Calu3 (cell line): ENCODE measurements around the gene BCL2L1. TPM values are rescaled to one million over a fixed set of nuclear protein-coding genes. Genes with fewer than 3 reads are reported as not detected.

ENCODE experiments used
- BruUV-seq: library from RNA; stranded (reverse); fragments of 400-500 nt; replicated peaks from 2 replicates; lab custom pipeline; 2021; lab: Mats Ljungman, UMichigan
- CTCF ChIA-PET: fragments of 300-600 bp; sonication (Branson Sonifier 250); formaldehyde crosslinking; loops from one replicate; lab custom pipeline; 2022; ENCODE audit warnings: antibody characterized with exemption; lab: Charles Lee
- DNase-seq: peaks from one replicate; pipeline ENCODE4 v3.0.0; 2022
- H3K27ac Mint-ChIP-seq: one replicate; pipeline ENCODE4 v1.8.0; 2022; ENCODE audit warnings: mixed read lengths; ENCODE audit not compliant: unreplicated experiment
- H3K27me3 Mint-ChIP-seq: one replicate; pipeline ENCODE4 v1.8.0; 2022; ENCODE audit warnings: mixed read lengths; ENCODE audit not compliant: unreplicated experiment
- H3K36me3 Mint-ChIP-seq: one replicate; pipeline ENCODE4 v1.8.0; 2022; ENCODE audit warnings: mild to moderate bottlenecking, moderate library complexity, mixed read lengths; ENCODE audit not compliant: insufficient read depth, unreplicated experiment
- H3K4me1 Mint-ChIP-seq: one replicate; pipeline ENCODE4 v1.8.0; 2022; ENCODE audit warnings: mild to moderate bottlenecking, low read depth, mixed read lengths; ENCODE audit not compliant: unreplicated experiment
- H3K4me3 Mint-ChIP-seq: one replicate; pipeline ENCODE4 v1.8.0; 2022; ENCODE audit warnings: mild to moderate bottlenecking, low read depth, moderate library complexity, mixed read lengths; ENCODE audit not compliant: unreplicated experiment
- H3K9me3 Mint-ChIP-seq: one replicate; pipeline ENCODE4 v1.8.0; 2022; ENCODE audit warnings: low read depth, mixed read lengths; ENCODE audit not compliant: unreplicated experiment
- CTCF ChIP-seq: fragments of 200-600 bp; IDR thresholded peaks from one replicate; pipeline ENCODE4 v1.8.0; 2022; ENCODE audit warnings: antibody characterized with exemption; ENCODE audit not compliant: unreplicated experiment
- intact Hi-C: fragments of 100-400 bp; cut with micrococcal nuclease; formaldehyde crosslinking; loops from one replicate; pipeline ENCODE4 v1.10.0; 2022; ENCODE audit not compliant: unreplicated experiment
- total RNA-seq: library from RNA; stranded (reverse); gene quantifications from 2 replicates; pipeline ENCODE4 v1.2.3, GENCODE V29; 2022

The BCL2L1 gene
- total RNA-seq, 1 experiment from 2014 or later, result 290 TPM

DNA sequence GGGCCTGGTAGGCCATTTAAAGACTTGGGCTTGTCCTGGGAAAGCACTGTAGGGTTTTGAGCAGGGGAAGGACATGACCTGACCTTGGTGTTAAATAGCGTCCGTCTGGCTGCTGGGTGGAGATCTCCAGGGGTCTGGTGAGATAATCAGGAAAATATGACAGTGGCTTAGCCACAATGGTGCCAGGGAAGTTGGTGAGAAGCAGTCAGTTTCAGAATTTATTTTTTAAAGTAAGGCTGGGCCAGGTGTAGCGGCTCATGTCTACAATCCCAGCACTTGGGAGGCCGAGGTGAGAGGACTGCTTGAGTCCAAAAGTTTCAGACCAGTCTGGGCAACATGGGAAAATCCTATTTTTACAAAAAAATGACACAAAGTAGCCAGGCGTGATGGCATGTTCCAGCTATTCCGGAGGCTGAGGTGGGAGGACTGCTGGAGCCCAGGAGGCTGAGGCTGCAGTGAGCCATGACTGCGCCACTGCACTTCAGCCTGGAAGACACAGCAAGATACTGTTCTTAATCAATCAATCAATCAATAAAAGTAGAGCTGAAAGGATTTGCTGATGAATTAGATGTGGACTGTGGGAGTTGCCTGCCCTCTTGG is 41.4 kb downstream of the BCL2L1 start:
- TF ChIP-seq CTCF, result no peak
- CTCF ChIA-PET, result interaction anchor here (1.4 to 3.5 kb wide), 2 partner anchors 12 to 42 kb away, joined by 3 to 13 read pairs; partner anchors contain the start of gene BCL2L1
- H3K27ac Mint-ChIP-seq, result peak overlapping the region; percentile 56
- BruUV-seq, result no TSS peak
- H3K4me3 Mint-ChIP-seq, result no peak overlapping the region
- no peaks in the 10 kb centered on the region for H3K9me3 Mint-ChIP-seq
- H3K36me3 Mint-ChIP-seq, result peaks cover 99% of the 10 kb centered on the region
- H3K27me3 Mint-ChIP-seq, result no peaks in the 10 kb centered on the region
- no peak for DNase-seq
- H3K4me1 Mint-ChIP-seq, result peaks cover 93% of the 10 kb centered on the region
- intact Hi-C loops, result no loop called here

GRCh38 chr20:31680286-31681127 is 42.2 kb downstream of the BCL2L1 start:
- Mint-ChIP-seq H3K4me3 (no peak overlapping the region), H3K27ac (peak overlapping the region; percentile 56), H3K27me3 (no peaks in the 10 kb centered on the region), H3K9me3 (no peaks in the 10 kb centered on the region), H3K36me3 (peaks cover 99% of the 10 kb centered on the region), H3K4me1 (peaks cover 93% of the 10 kb centered on the region)
- BruUV-seq, result no TSS peak
- CTCF ChIA-PET, result interaction anchor here (1.2 kb wide), 1 partner anchor 18 kb away, joined by 4 read pairs; no protein-coding TSS in a partner anchor
- intact Hi-C loops, result no loop called here
- no peak for DNase-seq
- no peak for TF ChIP-seq CTCF

GRCh38 chr20:31679357-31680285 is 43.0 kb downstream of the BCL2L1 start:
- peak overlapping the region; percentile 14 for H3K4me3 Mint-ChIP-seq
- CTCF ChIA-PET, result interaction anchor here (1.2 kb wide), 1 partner anchor 17 kb away, joined by 4 read pairs; no protein-coding TSS in a partner anchor
- intact Hi-C loops, result loop anchor here (5.0 kb wide), 1 partner anchor 43 kb away; the partner anchor contains the start of gene BCL2L1
- no peaks in the 10 kb centered on the region for H3K9me3 Mint-ChIP-seq
- DNase-seq, result no peak
- H3K36me3 Mint-ChIP-seq, result peaks cover 99% of the 10 kb centered on the region
- H3K4me1 Mint-ChIP-seq, result peaks cover 93% of the 10 kb centered on the region
- peak overlapping the region; percentile 78 for H3K27ac Mint-ChIP-seq
- TF ChIP-seq CTCF, result peak; percentile 7
- BruUV-seq, result no TSS peak
- H3K27me3 Mint-ChIP-seq, result no peaks in the 10 kb centered on the region
